ENCODE data around the gene ACACA. TPM values are rescaled to one million over a fixed set of nuclear protein-coding genes. Genes with fewer than 3 reads are reported as not detected.
A peak's percentile ranks its signal among the peaks of the same experiment; 100 is the strongest.
"Not testable (repeated sequence)": the region's sequence is repeated elsewhere in the genome, so short reads cannot be mapped to it uniquely, and the experiment has no call there.

ACACA gene
- total RNA-seq, 1 donor from 2014 or later, result 44.8 TPM

- no peak for DNase-seq (ENCODE audit: low read depth)
- Histone ChIP-seq H3K36me3 (ENCODE audit: control insufficient read depth, insufficient read depth, low read length) (peaks cover 6% of the 10 kb centered on the region), H3K27me3 (ENCODE audit: control insufficient read depth, insufficient read depth, low read length) (no peaks in the 10 kb centered on the region), H3K4me3 (ENCODE audit: low read depth, low read length) (no peak overlapping the region)
- FAIRE-seq, result no peak
- TF ChIP-seq CTCF (IDR thresholded peaks at IDR 0.05; ENCODE audit: insufficient read depth, low read length, severe bottlenecking), result no peak
These were observed 16.5 kb upstream of the ACACA start for GRCh38 chr17:37422971-37423625.

- TF ChIP-seq CTCF (IDR thresholded peaks at IDR 0.05; ENCODE audit: insufficient read depth, low read length, severe bottlenecking), result no peak
- no peak for FAIRE-seq
- Histone ChIP-seq H3K27me3 (ENCODE audit: control insufficient read depth, insufficient read depth, low read length) (no peaks in the 10 kb centered on the region), H3K36me3 (ENCODE audit: control insufficient read depth, insufficient read depth, low read length) (peaks cover 3% of the 10 kb centered on the region), H3K4me3 (ENCODE audit: low read depth, low read length) (no peak overlapping the region)
- peak; percentile 75 for DNase-seq (ENCODE audit: low read depth)
These were observed 11.2 kb upstream of the ACACA start for GRCh38 chr17:37417852-37418251.

GRCh38 chr17:37413875-37414519, 7.4 kb upstream of the ACACA start:
- no peak for DNase-seq (ENCODE audit: low read depth)
- no peak for FAIRE-seq

GRCh38 chr17:37410357-37410756, 3.7 kb upstream of the ACACA start:
- Histone ChIP-seq H3K36me3 (ENCODE audit: control insufficient read depth, insufficient read depth, low read length) (peaks cover 6% of the 10 kb centered on the region), H3K4me3 (ENCODE audit: low read depth, low read length) (no peak overlapping the region), H3K27me3 (ENCODE audit: control insufficient read depth, insufficient read depth, low read length) (no peaks in the 10 kb centered on the region)
- no peak for TF ChIP-seq CTCF (IDR thresholded peaks at IDR 0.05; ENCODE audit: insufficient read depth, low read length, severe bottlenecking)
- FAIRE-seq, result no peak
- DNase-seq (ENCODE audit: low read depth), result no peak

More at GRCh38 chr17:37413875-37414519, 7.4 kb upstream of the ACACA start:
- no peak for TF ChIP-seq CTCF (IDR thresholded peaks at IDR 0.05; ENCODE audit: insufficient read depth, low read length, severe bottlenecking)
- H3K27me3 ChIP-seq (ENCODE audit: control insufficient read depth, insufficient read depth, low read length), result no peaks in the 10 kb centered on the region
- no peak overlapping the region for H3K4me3 ChIP-seq (ENCODE audit: low read depth, low read length)
- H3K36me3 ChIP-seq (ENCODE audit: control insufficient read depth, insufficient read depth, low read length), result peaks cover 6% of the 10 kb centered on the region

GRCh38 chr17:37408145-37408479, 1.5 kb upstream of the ACACA start:
- H3K27me3 ChIP-seq (ENCODE audit: control insufficient read depth, insufficient read depth, low read length); H3K4me3 ChIP-seq (ENCODE audit: low read depth, low read length); H3K36me3 ChIP-seq (ENCODE audit: control insufficient read depth, insufficient read depth, low read length); DNase-seq (ENCODE audit: low read depth); FAIRE-seq: not testable (repeated sequence)

GRCh38 chr17:37405955-37406634, 541 bp downstream of the ACACA start:
- DNase-seq (ENCODE audit: low read depth), result peak; percentile 44
- H3K27me3 ChIP-seq (ENCODE audit: control insufficient read depth, insufficient read depth, low read length), result no peaks in the 10 kb centered on the region
- peak overlapping the region; percentile 68 for H3K4me3 ChIP-seq (ENCODE audit: low read depth, low read length)
- no peak for TF ChIP-seq CTCF (IDR thresholded peaks at IDR 0.05; ENCODE audit: insufficient read depth, low read length, severe bottlenecking)
- FAIRE-seq, result no peak
- H3K36me3 ChIP-seq (ENCODE audit: control insufficient read depth, insufficient read depth, low read length), result peaks cover 1% of the 10 kb centered on the region

GRCh38 chr17:37405522-37405921, 1.1 kb downstream of the ACACA start:
- not testable (repeated sequence) for DNase-seq (ENCODE audit: low read depth); H3K36me3 ChIP-seq (ENCODE audit: control insufficient read depth, insufficient read depth, low read length); FAIRE-seq; H3K27me3 ChIP-seq (ENCODE audit: control insufficient read depth, insufficient read depth, low read length)
- peak overlapping the region; percentile 68 for H3K4me3 ChIP-seq (ENCODE audit: low read depth, low read length)

Data from bronchial epithelial cell (primary cell).